Left ventricle myocardium inferior (tissue), 1 donor: ENCODE data around the gene ARSI. TPM values are rescaled to one million over a fixed set of nuclear protein-coding genes. Genes with fewer than 3 reads are reported as not detected.

Experiments used
- DNase-seq: peaks from one replicate; pipeline ENCODE4 v3.0.0-alpha.2; 2020
- H3K27ac ChIP-seq: fragments of 200-600 bp; replicated peaks from 2 replicates; pipeline ENCODE4 v1.8.0; 2021
- H3K27me3 ChIP-seq: fragments of 200-600 bp; 2 replicates; pipeline ENCODE4 v1.8.0; 2021; ENCODE audit warnings: low read depth
- H3K36me3 ChIP-seq: fragments of 200-600 bp; 2 replicates; pipeline ENCODE4 v1.8.0; 2021
- H3K4me1 ChIP-seq: fragments of 200-600 bp; 2 replicates; pipeline ENCODE4 v1.8.0; 2021
- H3K4me3 ChIP-seq: fragments of 200-600 bp; 2 replicates; pipeline ENCODE4 v1.8.0; 2021; ENCODE audit warnings: mild to moderate bottlenecking, moderate library complexity
- H3K9me3 ChIP-seq: fragments of 200-600 bp; replicated peaks from 2 replicates; pipeline ENCODE4 v1.8.0; 2021
- CTCF ChIP-seq: fragments of 200-600 bp; IDR thresholded peaks from 2 replicates; pipeline ENCODE4 v1.8.0; 2021; ENCODE audit warnings: antibody characterized with exemption, mild to moderate bottlenecking, borderline replicate concordance
- intact Hi-C: fragments of 100-400 bp; cut with micrococcal nuclease; formaldehyde crosslinking; loops from one replicate; pipeline ENCODE4 v1.11.0; 2022
- total RNA-seq: library from RNA; stranded (reverse); fragmentation: NEBNext Ultra II Directional; extraction: Animal tissue kit (Norgen Biotek cat#: 25700); gene quantifications from one replicate; pipeline ENCODE4 v1.2.1, GENCODE V29; 2021
- donor health status: DM: no; HTN: yes; CAD: no; lungs with severe emphysema.

The ARSI gene
- total RNA-seq, 1 donor from 2014 or later, result 0.16 TPM

- intact Hi-C loops, result no loop called here
- no peak for TF ChIP-seq CTCF
- Histone ChIP-seq H3K9me3 (no peaks in the 10 kb centered on the region), H3K4me1 (no peaks in the 10 kb centered on the region), H3K36me3 (no peaks in the 10 kb centered on the region), H3K27me3 (no peaks in the 10 kb centered on the region), H3K27ac (no peak overlapping the region), H3K4me3 (no peak overlapping the region)
- DNase-seq, result no peak
These were observed 38.6 kb upstream of the ARSI start for GRCh38 chr5:150341331-150341730.

GRCh38 chr5:150340614-150341255, 38.0 kb upstream of the ARSI start:
- no peak overlapping the region for H3K4me3 ChIP-seq
- H3K27ac ChIP-seq, result no peak overlapping the region
- no peak for TF ChIP-seq CTCF
- H3K36me3 ChIP-seq, result no peaks in the 10 kb centered on the region
- H3K9me3 ChIP-seq, result no peaks in the 10 kb centered on the region
- intact Hi-C loops, result no loop called here
- H3K4me1 ChIP-seq, result no peaks in the 10 kb centered on the region
- DNase-seq, result no peak
- H3K27me3 ChIP-seq, result no peaks in the 10 kb centered on the region

- Histone ChIP-seq H3K4me1 (no peaks in the 10 kb centered on the region), H3K27ac (no peak overlapping the region), H3K4me3 (no peak overlapping the region), H3K9me3 (no peaks in the 10 kb centered on the region), H3K36me3 (no peaks in the 10 kb centered on the region), H3K27me3 (no peaks in the 10 kb centered on the region)
- intact Hi-C loops, result no loop called here
- DNase-seq, result no peak
- no peak for TF ChIP-seq CTCF
These were observed 37.1 kb upstream of the ARSI start for GRCh38 chr5:150339841-150340240.

- intact Hi-C loops, result no loop called here
- H3K4me1 ChIP-seq, result no peaks in the 10 kb centered on the region
- H3K27me3 ChIP-seq, result no peaks in the 10 kb centered on the region
- no peak for TF ChIP-seq CTCF
- no peaks in the 10 kb centered on the region for H3K36me3 ChIP-seq
- no peak for DNase-seq
- no peak overlapping the region for H3K4me3 ChIP-seq
- H3K9me3 ChIP-seq, result no peaks in the 10 kb centered on the region
- H3K27ac ChIP-seq, result no peak overlapping the region
These were observed 36.5 kb upstream of the ARSI start for GRCh38 chr5:150339165-150339564.

GRCh38 chr5:150338546-150338945, 35.8 kb upstream of the ARSI start:
- no peak overlapping the region for H3K27ac ChIP-seq
- H3K9me3 ChIP-seq, result no peaks in the 10 kb centered on the region
- intact Hi-C loops, result no loop called here
- no peak overlapping the region for H3K4me3 ChIP-seq
- no peaks in the 10 kb centered on the region for H3K4me1 ChIP-seq
- DNase-seq, result no peak
- H3K27me3 ChIP-seq, result no peaks in the 10 kb centered on the region
- TF ChIP-seq CTCF, result no peak
- no peaks in the 10 kb centered on the region for H3K36me3 ChIP-seq
